Hepatocyte (in vitro differentiated cells): ENCODE results near the gene DNMT3A.

Source experiments
- EZH2 ChIP-seq: fragments of 200-600 bp; sonication (generic); IDR thresholded peaks from 2 replicates; pipeline ENCODE4 v1.6.1; 2016; ENCODE audit warnings: antibody characterized with exemption, mild to moderate bottlenecking, borderline replicate concordance
- EZH2phosphoT487 ChIP-seq: fragments of 200-600 bp; sonication (generic); IDR thresholded peaks from one replicate; pipeline ENCODE4 v1.6.1; 2018; ENCODE audit warnings: antibody characterized with exemption, mild to moderate bottlenecking, low read depth, moderate library complexity; ENCODE audit not compliant: unreplicated experiment, severe bottlenecking
- TF ChIP-seq, protein P1 (sequence below): fragments of 200-600 bp; sonication (generic); IDR thresholded peaks from 2 replicates; pipeline ENCODE4 v1.5.1; 2016; ENCODE audit warnings: antibody characterized with exemption, mild to moderate bottlenecking; ENCODE audit not compliant: poor library complexity

DNA sequence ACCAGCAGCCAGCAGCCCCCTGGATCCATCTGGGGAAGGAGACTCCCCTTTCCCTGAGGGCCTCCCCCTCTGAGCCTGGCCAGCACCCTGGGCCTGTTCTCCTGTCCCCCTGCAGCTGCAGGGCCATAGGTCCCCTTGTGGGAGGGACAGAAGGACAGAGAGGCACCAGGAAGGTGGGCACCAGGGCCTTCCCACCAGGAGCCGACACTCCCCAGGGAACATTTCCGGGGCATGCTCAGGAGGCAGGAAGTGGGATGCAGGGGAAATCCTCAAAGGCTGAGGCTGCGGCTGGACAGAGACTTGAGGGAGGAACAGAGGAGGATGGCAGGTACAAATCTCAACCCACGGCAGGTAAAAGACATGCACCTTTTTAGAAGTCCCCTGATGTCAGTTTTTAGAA is 14.4 kb upstream of the DNMT3A start:
- TF ChIP-seq, protein P1, sequence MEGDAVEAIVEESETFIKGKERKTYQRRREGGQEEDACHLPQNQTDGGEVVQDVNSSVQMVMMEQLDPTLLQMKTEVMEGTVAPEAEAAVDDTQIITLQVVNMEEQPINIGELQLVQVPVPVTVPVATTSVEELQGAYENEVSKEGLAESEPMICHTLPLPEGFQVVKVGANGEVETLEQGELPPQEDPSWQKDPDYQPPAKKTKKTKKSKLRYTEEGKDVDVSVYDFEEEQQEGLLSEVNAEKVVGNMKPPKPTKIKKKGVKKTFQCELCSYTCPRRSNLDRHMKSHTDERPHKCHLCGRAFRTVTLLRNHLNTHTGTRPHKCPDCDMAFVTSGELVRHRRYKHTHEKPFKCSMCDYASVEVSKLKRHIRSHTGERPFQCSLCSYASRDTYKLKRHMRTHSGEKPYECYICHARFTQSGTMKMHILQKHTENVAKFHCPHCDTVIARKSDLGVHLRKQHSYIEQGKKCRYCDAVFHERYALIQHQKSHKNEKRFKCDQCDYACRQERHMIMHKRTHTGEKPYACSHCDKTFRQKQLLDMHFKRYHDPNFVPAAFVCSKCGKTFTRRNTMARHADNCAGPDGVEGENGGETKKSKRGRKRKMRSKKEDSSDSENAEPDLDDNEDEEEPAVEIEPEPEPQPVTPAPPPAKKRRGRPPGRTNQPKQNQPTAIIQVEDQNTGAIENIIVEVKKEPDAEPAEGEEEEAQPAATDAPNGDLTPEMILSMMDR = no peak
- no peak for TF ChIP-seq EZH2phosphoT487
- no peak for TF ChIP-seq EZH2
